ENCODE results near the gene OR56A3.

DNA sequence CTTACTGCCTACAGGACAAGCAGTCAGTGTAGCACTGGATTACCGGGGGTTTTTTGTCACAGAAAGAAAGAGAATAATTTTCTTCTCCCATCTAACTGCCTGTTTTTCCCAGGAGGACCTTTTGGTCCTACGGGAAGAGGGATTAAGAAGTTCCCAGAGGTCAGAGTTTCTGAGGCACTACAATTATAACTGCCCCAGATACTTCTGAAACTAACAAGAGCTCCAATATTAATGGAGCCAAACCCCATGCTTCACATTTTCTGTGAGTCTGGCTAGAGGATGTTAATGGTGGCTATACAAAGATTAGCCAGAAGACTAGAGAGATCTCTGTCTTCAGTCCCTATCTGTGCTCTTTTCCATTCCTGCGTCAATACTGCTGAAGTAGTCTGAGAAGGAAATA is at the start of gene OR56A3:
- no peak for TF ChIP-seq EZH2 (IDR thresholded peaks at IDR 0.05; ENCODE audit: borderline replicate concordance, low read length)
- TF ChIP-seq, protein P1, sequence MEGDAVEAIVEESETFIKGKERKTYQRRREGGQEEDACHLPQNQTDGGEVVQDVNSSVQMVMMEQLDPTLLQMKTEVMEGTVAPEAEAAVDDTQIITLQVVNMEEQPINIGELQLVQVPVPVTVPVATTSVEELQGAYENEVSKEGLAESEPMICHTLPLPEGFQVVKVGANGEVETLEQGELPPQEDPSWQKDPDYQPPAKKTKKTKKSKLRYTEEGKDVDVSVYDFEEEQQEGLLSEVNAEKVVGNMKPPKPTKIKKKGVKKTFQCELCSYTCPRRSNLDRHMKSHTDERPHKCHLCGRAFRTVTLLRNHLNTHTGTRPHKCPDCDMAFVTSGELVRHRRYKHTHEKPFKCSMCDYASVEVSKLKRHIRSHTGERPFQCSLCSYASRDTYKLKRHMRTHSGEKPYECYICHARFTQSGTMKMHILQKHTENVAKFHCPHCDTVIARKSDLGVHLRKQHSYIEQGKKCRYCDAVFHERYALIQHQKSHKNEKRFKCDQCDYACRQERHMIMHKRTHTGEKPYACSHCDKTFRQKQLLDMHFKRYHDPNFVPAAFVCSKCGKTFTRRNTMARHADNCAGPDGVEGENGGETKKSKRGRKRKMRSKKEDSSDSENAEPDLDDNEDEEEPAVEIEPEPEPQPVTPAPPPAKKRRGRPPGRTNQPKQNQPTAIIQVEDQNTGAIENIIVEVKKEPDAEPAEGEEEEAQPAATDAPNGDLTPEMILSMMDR (conservative IDR thresholded peaks at IDR 0.05 in 1 of 2, IDR thresholded peaks at IDR 0.05 in 1 of 2; ENCODE audit: extremely low read depth in 1 of 2, insufficient read depth in 1 of 2, low read depth in 1 of 2, low read length in 2 of 2), result no peak

Data from mammary epithelial cell (primary cell).